ENCODE measurements around the gene NAPB. TPM values are rescaled to one million over a fixed set of nuclear protein-coding genes. Genes with fewer than 3 reads are reported as not detected.

NAPB gene
- total and polyA plus RNA-seq, 2 of the 8 experiments (the other 6 are each of a cell fraction or from before 2014, with no cell fraction given), result 6.2 to 12.3 TPM

DNA sequence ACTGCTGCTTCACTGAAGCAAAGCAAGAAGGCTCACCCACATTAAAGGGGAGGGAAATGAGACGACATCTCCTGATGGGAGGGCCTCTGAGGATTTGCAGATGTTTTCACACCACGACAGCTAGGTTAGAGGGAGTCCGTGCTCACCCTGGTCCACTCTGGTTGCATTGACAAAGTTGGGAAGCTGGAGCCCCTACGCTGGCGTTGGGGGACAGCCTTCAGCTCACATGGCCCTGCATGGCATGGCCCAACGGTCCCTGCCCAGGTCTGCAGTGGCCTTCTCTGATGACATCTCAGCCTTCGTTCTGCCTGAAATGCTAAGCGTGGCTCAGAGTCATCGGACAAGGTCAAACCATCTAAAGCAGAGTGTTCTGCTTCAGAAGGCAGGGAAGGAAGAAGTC, 3.8 kb upstream of the NAPB start (continued):
- TF ChIP-seq, protein P1, sequence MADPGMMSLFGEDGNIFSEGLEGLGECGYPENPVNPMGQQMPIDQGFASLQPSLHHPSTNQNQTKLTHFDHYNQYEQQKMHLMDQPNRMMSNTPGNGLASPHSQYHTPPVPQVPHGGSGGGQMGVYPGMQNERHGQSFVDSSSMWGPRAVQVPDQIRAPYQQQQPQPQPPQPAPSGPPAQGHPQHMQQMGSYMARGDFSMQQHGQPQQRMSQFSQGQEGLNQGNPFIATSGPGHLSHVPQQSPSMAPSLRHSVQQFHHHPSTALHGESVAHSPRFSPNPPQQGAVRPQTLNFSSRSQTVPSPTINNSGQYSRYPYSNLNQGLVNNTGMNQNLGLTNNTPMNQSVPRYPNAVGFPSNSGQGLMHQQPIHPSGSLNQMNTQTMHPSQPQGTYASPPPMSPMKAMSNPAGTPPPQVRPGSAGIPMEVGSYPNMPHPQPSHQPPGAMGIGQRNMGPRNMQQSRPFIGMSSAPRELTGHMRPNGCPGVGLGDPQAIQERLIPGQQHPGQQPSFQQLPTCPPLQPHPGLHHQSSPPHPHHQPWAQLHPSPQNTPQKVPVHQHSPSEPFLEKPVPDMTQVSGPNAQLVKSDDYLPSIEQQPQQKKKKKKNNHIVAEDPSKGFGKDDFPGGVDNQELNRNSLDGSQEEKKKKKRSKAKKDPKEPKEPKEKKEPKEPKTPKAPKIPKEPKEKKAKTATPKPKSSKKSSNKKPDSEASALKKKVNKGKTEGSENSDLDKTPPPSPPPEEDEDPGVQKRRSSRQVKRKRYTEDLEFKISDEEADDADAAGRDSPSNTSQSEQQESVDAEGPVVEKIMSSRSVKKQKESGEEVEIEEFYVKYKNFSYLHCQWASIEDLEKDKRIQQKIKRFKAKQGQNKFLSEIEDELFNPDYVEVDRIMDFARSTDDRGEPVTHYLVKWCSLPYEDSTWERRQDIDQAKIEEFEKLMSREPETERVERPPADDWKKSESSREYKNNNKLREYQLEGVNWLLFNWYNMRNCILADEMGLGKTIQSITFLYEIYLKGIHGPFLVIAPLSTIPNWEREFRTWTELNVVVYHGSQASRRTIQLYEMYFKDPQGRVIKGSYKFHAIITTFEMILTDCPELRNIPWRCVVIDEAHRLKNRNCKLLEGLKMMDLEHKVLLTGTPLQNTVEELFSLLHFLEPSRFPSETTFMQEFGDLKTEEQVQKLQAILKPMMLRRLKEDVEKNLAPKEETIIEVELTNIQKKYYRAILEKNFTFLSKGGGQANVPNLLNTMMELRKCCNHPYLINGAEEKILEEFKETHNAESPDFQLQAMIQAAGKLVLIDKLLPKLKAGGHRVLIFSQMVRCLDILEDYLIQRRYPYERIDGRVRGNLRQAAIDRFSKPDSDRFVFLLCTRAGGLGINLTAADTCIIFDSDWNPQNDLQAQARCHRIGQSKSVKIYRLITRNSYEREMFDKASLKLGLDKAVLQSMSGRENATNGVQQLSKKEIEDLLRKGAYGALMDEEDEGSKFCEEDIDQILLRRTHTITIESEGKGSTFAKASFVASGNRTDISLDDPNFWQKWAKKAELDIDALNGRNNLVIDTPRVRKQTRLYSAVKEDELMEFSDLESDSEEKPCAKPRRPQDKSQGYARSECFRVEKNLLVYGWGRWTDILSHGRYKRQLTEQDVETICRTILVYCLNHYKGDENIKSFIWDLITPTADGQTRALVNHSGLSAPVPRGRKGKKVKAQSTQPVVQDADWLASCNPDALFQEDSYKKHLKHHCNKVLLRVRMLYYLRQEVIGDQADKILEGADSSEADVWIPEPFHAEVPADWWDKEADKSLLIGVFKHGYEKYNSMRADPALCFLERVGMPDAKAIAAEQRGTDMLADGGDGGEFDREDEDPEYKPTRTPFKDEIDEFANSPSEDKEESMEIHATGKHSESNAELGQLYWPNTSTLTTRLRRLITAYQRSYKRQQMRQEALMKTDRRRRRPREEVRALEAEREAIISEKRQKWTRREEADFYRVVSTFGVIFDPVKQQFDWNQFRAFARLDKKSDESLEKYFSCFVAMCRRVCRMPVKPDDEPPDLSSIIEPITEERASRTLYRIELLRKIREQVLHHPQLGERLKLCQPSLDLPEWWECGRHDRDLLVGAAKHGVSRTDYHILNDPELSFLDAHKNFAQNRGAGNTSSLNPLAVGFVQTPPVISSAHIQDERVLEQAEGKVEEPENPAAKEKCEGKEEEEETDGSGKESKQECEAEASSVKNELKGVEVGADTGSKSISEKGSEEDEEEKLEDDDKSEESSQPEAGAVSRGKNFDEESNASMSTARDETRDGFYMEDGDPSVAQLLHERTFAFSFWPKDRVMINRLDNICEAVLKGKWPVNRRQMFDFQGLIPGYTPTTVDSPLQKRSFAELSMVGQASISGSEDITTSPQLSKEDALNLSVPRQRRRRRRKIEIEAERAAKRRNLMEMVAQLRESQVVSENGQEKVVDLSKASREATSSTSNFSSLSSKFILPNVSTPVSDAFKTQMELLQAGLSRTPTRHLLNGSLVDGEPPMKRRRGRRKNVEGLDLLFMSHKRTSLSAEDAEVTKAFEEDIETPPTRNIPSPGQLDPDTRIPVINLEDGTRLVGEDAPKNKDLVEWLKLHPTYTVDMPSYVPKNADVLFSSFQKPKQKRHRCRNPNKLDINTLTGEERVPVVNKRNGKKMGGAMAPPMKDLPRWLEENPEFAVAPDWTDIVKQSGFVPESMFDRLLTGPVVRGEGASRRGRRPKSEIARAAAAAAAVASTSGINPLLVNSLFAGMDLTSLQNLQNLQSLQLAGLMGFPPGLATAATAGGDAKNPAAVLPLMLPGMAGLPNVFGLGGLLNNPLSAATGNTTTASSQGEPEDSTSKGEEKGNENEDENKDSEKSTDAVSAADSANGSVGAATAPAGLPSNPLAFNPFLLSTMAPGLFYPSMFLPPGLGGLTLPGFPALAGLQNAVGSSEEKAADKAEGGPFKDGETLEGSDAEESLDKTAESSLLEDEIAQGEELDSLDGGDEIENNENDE (IDR thresholded peaks at IDR 0.05; ENCODE audit: insufficient replicate concordance, low read length), result no peak
- no peak for TF ChIP-seq CHD2 (IDR thresholded peaks at IDR 0.05; ENCODE audit: low read length)
- TF ChIP-seq, protein P2, sequence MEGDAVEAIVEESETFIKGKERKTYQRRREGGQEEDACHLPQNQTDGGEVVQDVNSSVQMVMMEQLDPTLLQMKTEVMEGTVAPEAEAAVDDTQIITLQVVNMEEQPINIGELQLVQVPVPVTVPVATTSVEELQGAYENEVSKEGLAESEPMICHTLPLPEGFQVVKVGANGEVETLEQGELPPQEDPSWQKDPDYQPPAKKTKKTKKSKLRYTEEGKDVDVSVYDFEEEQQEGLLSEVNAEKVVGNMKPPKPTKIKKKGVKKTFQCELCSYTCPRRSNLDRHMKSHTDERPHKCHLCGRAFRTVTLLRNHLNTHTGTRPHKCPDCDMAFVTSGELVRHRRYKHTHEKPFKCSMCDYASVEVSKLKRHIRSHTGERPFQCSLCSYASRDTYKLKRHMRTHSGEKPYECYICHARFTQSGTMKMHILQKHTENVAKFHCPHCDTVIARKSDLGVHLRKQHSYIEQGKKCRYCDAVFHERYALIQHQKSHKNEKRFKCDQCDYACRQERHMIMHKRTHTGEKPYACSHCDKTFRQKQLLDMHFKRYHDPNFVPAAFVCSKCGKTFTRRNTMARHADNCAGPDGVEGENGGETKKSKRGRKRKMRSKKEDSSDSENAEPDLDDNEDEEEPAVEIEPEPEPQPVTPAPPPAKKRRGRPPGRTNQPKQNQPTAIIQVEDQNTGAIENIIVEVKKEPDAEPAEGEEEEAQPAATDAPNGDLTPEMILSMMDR (IDR thresholded peaks at IDR 0.05; ENCODE audit: control extremely low read depth in 1 of 3, insufficient read depth in 1 of 3, low read depth in 1 of 3, low read length in 3 of 3), result no peak
- no peak for TF ChIP-seq SIRT6 (IDR thresholded peaks at IDR 0.05; ENCODE audit: low read length)
- no peak for TF ChIP-seq ZNF274 (IDR thresholded peaks at IDR 0.05; ENCODE audit: borderline replicate concordance, extremely low read depth, low read length)
- TF ChIP-seq TEAD4 (IDR thresholded peaks at IDR 0.05; ENCODE audit: low read depth, low read length), result no peak
- no peak for TF ChIP-seq POLR2AphosphoS5 (IDR thresholded peaks at IDR 0.05; ENCODE audit: low read depth, low read length)
- no peak for TF ChIP-seq SRF (IDR thresholded peaks at IDR 0.05; ENCODE audit: low read depth, low read length)
- TF ChIP-seq JUN (IDR thresholded peaks at IDR 0.05; ENCODE audit: low read depth, low read length), result no peak
- TF ChIP-seq GTF2F1 (IDR thresholded peaks at IDR 0.05; ENCODE audit: borderline replicate concordance, low read depth, low read length), result no peak
